ENCODE data around the gene ADARB1. TPM values are rescaled to one million over a fixed set of nuclear protein-coding genes. Genes with fewer than 3 reads are reported as not detected.

ADARB1 gene
- total and polyA plus RNA-seq, 12 donors, result 7.2 to 21.6 (median 16.1) TPM

DNA sequence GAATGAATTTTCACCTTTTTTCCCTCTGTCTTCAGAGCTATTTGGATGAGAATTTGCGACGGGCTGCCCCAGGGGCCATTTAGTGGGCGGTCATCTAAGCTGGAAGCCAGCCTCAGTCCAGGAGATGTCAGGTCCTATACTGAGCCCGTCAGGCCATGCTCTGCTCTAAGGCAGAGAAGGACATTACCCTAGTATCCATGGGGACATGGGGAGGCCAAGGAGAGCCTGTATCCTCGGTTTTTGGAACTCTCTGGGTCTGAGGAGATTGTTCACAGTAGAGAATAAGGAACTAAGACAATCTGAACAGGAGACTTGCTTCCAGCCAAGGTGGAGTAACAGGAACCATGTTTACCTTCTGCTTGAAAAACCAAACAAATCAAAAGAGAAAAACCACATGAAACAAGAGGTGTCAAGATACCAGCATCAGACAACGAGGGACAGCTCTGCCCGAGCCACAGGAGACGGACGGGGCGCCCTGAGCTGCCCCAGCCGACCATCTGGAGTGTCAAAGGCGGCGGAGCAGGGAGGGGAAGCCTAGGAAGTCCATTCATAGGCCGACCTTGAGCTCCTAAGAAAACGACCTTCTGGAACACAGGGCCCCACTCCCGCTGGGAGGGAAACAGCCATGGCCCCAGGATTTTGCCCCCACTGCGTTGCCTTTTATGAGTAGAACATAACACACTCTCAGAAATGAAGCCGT is 20.0 kb upstream of the ADARB1 start:
- no peak for DNase-seq
- WGBS, 4 donors, result 66 to 74% (median 71%) methylated on average over 16 to 18 of the region's 18 CpGs
- intact Hi-C loops (cut with DNase I), result no loop called here

DNA sequence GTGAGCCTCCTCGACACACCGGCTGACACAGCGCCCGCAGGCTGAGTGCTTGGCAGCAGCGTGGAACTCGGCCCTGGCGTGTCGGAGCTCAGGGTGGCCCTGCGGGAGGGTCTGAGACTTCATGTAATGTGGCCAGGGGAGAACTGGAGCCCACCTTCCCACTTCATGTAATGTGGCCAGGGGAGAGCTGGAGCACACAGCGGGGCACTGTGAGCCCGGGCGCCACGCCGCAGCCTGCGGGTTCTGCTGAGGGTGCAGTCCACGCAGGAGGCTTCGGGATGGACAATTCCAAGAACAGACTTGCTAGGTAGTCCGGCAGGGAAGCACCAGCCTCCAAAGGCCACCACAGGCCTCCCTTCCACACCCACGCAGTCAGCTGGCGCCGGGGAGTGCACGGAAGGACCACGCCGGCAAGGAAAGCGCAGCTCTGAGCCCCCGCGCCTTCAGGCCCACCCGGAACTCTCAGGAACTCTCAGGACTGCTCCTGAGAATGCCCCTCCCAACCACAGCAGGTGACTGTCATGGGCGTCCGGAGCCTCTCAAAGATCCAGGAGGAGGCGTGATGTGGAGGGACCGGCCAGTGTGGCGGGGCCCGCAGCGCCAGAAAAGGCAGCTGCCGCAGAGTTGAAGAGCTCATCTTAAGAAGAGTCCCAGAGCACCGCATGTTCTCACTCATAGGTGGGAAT is 19.3 kb upstream of the ADARB1 start:
- peak in 1 of 7 donors; percentile 3 for DNase-seq
- Histone ChIP-seq H3K4me3 (no peak overlapping the region), H3K27ac (no peak overlapping the region), H3K27me3 (no peaks in the 10 kb centered on the region), H3K36me3 (replicated peaks in 1 of 2) (no peaks in the 10 kb centered on the region), H3K4me1 (replicated peaks in 1 of 2) (no peaks in the 10 kb centered on the region), H3K9me3 (replicated peaks in 1 of 3) (no peaks in the 10 kb centered on the region)
- TF ChIP-seq, protein P1, sequence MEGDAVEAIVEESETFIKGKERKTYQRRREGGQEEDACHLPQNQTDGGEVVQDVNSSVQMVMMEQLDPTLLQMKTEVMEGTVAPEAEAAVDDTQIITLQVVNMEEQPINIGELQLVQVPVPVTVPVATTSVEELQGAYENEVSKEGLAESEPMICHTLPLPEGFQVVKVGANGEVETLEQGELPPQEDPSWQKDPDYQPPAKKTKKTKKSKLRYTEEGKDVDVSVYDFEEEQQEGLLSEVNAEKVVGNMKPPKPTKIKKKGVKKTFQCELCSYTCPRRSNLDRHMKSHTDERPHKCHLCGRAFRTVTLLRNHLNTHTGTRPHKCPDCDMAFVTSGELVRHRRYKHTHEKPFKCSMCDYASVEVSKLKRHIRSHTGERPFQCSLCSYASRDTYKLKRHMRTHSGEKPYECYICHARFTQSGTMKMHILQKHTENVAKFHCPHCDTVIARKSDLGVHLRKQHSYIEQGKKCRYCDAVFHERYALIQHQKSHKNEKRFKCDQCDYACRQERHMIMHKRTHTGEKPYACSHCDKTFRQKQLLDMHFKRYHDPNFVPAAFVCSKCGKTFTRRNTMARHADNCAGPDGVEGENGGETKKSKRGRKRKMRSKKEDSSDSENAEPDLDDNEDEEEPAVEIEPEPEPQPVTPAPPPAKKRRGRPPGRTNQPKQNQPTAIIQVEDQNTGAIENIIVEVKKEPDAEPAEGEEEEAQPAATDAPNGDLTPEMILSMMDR (IDR thresholded peaks at IDR 0.05), result no peak
- no peak for TF ChIP-seq POLR2A (IDR thresholded peaks at IDR 0.05)
- WGBS, 4 donors, result 86 to 93% (median 87%) methylated on average over 8 to 37 of the region's 37 CpGs
- intact Hi-C loops (cut with DNase I), result no loop called here

More for the DNA sequence above, 20.0 kb upstream of the ADARB1 start:
- TF ChIP-seq, protein P1 (IDR thresholded peaks at IDR 0.05), result no peak
- TF ChIP-seq POLR2A (IDR thresholded peaks at IDR 0.05), result no peak
- Histone ChIP-seq H3K27ac (no peak overlapping the region), H3K27me3 (no peaks in the 10 kb centered on the region), H3K4me1 (replicated peaks in 1 of 2) (no peaks in the 10 kb centered on the region), H3K9me3 (replicated peaks in 1 of 3) (no peaks in the 10 kb centered on the region), H3K4me3 (no peak overlapping the region), H3K36me3 (replicated peaks in 1 of 2) (no peaks in the 10 kb centered on the region)

DNA sequence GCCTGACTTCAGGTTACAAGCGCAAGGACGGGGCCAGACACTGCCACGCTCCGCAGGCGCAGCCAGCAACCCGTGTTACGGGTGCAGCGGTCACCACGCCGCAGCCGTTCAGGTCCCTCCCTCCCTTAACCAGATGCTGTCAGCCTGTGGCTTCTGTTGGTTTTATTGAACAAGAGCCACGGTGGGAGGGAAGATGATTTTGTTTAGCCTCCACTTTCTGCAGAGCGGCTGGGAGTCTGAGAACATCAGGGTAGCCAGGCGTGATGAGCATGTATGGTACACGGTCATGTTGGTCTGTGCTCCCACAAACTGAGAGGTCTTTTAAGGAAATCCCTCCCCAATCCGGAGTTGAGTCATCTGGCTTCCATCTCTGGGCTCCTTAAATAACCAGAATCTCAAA is 18.5 kb upstream of the ADARB1 start:
- 84 to 90% (median 86%) methylated on average over 16 of the region's 16 CpGs for whole genome bisulfite sequencing, 4 donors
- Histone ChIP-seq H3K27ac (peak overlapping the region in 1 of 5 donors; percentile 16), H3K27me3 (no peaks in the 10 kb centered on the region), H3K9me3 (replicated peaks in 1 of 3) (no peaks in the 10 kb centered on the region), H3K4me3 (no peak overlapping the region), H3K36me3 (replicated peaks in 1 of 2) (no peaks in the 10 kb centered on the region), H3K4me1 (replicated peaks in 1 of 2) (no peaks in the 10 kb centered on the region)
- DNase-seq, result peak in 1 of 7 donors; percentile 5
- intact Hi-C loops (cut with DNase I), result no loop called here
- TF ChIP-seq POLR2A (IDR thresholded peaks at IDR 0.05), result no peak
- TF ChIP-seq, protein P1 (IDR thresholded peaks at IDR 0.05), result no peak

DNA sequence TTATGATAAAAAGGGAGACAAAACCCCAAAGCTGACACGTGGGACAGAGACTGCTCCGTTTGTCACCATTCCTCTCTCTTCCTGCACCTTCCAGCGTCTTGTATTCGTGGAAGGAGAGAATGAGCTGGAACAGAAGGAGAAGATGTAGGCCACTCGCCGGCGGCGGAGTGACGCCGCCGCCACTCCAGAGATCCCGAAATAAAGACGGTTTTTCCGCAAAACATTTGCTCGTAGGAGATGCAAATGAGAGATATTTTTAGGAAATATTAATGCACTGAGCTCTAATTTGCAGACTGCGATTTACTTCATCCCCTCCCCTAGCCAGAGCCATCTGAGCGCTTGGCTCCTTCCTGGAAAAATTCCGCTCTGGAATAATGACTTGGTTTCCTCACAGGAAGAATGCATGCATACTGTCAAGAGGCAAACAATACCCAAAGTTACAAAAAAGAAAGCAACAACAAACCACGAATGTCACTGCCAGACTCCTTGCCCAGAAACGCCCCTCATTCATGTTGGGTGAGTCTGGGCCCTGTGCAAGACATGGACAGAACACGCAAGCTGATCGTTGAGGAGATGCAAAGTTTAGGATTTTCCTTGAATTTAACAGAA is 18.0 kb upstream of the ADARB1 start:
- Histone ChIP-seq H3K36me3 (replicated peaks in 1 of 2) (no peaks in the 10 kb centered on the region), H3K27ac (peak overlapping the region in 1 of 5 donors; percentile 16), H3K27me3 (no peaks in the 10 kb centered on the region), H3K4me1 (replicated peaks in 1 of 2) (no peaks in the 10 kb centered on the region), H3K4me3 (no peak overlapping the region), H3K9me3 (replicated peaks in 1 of 3) (no peaks in the 10 kb centered on the region)
- TF ChIP-seq, protein P1 (IDR thresholded peaks at IDR 0.05), result no peak
- no peak for TF ChIP-seq POLR2A (IDR thresholded peaks at IDR 0.05)
- WGBS, 4 donors, result 69 to 84% (median 75%) methylated on average over 22 of the region's 22 CpGs
- intact Hi-C loops (cut with DNase I), result no loop called here
- no peak for DNase-seq
